ENCODE results near the gene G2E3.
"Not testable (repeated sequence)": the region's sequence is repeated elsewhere in the genome, so short reads cannot be mapped to it uniquely, and the experiment has no call there.

G2E3 gene

GRCh38 chr14:30559638-30560091 lies 707 bp downstream of the G2E3 start:
- no peak for DNase-seq (ENCODE audit: low read depth in 2 of 2)

DNA sequence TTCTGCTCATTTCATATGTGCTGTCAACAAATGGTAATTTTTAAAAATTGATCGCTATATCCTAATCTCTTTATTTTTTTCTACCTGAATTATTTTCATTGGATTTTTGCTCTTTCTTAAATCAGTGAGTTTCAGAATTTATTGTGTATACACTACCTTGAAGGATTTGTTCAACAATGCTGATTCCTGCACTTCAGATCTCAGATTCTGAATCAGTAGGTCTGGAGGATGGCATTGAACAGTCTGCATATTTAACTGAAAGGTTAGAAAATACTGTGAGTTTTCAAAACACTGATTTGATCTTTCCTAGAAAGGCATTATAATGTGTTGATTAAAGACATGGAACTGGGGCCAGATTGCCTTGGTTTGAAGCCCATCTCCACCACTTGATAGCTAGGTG lies 1.6 kb downstream of the G2E3 start:
- no peak for DNase-seq (ENCODE audit: low read depth in 2 of 2)

- no peak for DNase-seq (ENCODE audit: low read depth in 2 of 2)
Observed at GRCh38 chr14:30564235-30564867, 5.4 kb downstream of the G2E3 start.

DNA sequence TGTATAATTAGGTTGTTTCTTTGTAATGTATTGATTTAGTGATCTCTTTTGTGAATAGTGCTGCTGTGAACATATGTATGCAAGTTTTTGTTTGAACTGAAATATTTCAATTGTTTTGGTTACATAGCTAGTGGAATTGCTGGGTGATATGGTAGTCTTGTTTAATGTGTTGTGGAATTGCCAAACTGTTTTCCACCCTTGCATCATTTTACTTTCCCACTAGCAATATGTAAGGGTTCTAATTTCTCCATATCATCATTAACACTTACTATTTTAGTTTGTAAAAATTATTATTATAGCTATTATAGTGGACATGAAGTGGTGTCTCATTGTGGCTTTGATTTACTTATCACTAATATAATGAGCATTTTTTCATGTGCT lies 5.9 kb downstream of the G2E3 start:
- no peak for DNase-seq (ENCODE audit: low read depth in 2 of 2)

- no peak for DNase-seq (ENCODE audit: low read depth in 2 of 2)
Observed at GRCh38 chr14:30569216-30569902, 10.4 kb downstream of the G2E3 start.

DNA sequence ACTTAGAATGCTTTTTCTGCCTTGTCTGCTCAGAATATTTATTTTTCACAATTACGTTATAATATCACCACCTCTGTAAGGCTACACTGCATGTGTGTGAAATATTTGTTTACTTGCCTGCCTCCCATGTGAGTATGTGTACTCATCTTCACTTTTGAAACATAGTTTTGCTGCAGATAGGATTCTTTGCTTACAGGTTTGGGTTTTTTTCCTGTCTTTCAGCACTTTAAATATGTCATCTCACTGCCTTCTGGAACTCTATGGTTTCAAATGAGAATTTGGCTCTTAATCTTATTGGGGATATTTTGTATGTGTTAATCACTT lies 10.9 kb downstream of the G2E3 start:
- no peak for DNase-seq (ENCODE audit: low read depth in 2 of 2)

- no peak for DNase-seq (ENCODE audit: low read depth in 2 of 2)
Observed at GRCh38 chr14:30572237-30572636, 13.3 kb downstream of the G2E3 start.

GRCh38 chr14:30572771-30573170 lies 13.8 kb downstream of the G2E3 start:
- DNase-seq (ENCODE audit: low read depth in 2 of 2), result no peak

DNA sequence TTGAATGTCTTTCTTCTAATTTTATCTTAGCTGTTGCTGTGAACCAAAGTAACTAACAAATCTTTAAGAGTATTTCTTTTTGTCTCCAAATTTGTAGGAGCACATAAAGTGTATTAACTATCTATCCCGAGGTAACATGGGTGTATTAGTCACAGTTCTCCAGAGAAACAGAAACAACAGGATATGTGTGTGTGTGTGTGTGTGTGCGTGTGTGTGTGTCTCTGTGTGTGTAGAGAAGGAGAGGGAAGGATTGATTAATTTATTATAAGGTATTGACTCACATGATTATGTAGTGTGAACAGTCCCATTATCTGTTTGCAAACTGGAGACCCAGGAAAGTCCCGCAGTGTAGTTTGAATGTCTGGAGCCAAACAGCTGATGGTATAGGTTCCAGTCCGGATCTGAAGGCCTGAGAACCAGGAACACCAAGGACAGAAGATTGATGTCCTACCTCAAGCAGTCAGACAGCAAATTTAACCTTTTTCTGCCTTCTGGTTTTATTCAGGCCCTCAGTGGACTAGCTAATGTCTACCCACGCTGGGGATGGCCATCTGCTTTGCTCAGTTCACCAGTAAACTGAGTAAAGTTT lies 14.4 kb downstream of the G2E3 start:
- no peak for DNase-seq (ENCODE audit: low read depth in 2 of 2)

DNA sequence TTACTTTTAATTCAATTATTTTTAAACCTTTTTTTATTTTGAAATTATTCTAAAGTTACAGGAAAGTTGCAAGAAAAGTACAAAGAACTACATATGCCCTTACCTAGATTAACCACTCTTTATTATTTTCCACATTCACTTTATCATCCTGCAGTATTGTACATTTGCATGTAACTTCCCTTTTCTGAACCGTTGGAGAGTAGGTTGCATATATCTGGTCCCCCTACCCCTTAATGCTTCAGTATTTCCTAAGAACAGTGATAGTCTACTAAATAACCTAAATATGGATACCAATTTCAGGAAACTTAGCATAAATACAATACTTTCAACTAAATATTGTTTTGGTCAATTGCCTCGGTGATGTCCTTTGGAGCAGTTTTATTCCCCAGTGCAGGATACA lies 15.0 kb downstream of the G2E3 start:
- DNase-seq (ENCODE audit: low read depth in 2 of 2), result no peak

GRCh38 chr14:30574777-30575176 lies 15.8 kb downstream of the G2E3 start:
- not testable (repeated sequence) for DNase-seq (ENCODE audit: low read depth in 2 of 2)

- not testable (repeated sequence) for DNase-seq (ENCODE audit: low read depth in 2 of 2)
Observed at GRCh38 chr14:30576333-30576732, 17.4 kb downstream of the G2E3 start.

- no peak for DNase-seq (ENCODE audit: low read depth in 2 of 2)
Observed at GRCh38 chr14:30580616-30581282, 21.8 kb downstream of the G2E3 start.

DNA sequence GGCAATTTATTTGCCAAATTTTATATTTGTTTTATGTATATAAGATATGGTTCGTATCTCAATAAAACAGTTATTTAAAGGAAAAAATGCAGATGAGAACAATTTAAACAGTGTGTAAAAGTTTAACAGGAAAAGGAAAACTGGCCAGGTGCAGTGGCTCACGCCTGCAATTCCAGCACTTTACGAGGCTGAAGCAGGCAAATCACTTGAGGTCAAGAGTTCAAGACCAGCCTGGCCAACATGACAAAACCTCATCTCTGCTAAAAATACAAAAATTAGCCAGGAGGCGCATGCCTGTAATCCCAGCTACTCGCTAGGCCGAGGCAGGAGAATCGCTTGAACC lies 22.3 kb downstream of the G2E3 start:
- DNase-seq (ENCODE audit: low read depth in 2 of 2), result no peak

GRCh38 chr14:30582376-30582775 lies 23.4 kb downstream of the G2E3 start:
- no peak for DNase-seq (ENCODE audit: low read depth in 2 of 2)

DNA sequence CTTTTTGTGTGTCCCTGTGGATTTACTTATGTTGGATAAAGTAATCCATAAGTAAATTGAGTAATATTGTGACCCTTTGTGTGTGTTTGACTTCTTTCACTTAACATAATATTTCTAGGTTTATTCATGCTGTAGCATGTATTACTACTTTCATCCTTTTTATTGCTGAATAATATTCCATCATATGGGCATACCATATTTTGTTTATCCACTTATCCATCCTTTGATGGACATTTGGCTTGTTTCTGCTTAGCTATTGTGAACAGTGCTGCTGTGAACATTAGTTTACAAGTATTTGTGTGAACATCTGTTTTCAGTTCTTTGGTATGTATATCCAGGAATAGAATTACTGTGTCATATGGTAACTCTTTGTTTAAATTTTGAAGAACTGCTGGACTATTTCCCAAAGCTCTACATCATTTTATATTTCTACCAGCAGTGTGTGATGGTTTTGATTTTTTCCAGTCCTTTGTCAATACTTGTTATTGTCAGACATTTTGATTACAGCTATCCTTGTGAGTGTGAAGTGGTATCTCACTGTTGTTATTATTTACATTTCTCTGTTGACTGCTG lies 25.2 kb downstream of the G2E3 start:
- DNase-seq (ENCODE audit: low read depth in 2 of 2), result no peak

GRCh38 chr14:30585204-30585603 lies 26.2 kb downstream of the G2E3 start:
- DNase-seq (ENCODE audit: low read depth in 2 of 2), result no peak

DNA sequence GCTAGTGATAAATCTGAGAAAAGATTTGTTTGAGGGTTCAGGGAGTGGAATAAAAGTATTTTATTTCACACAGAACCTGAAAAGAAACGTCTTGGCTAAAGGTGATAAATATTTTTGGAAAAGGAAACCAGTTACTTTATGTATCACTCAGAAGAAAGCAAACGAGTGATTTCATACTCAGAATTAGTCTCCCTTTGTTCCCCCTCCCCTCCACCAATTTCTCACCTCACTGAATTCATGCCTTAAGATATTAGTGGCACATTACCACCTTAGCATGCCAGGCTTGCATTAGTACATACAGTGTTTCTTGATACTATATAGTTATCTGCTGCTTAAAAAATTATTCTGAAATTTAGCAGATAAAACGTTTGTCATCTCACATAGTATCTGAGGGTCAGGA lies 28.2 kb downstream of the G2E3 start:
- DNase-seq (ENCODE audit: low read depth in 2 of 2), result no peak

DNA sequence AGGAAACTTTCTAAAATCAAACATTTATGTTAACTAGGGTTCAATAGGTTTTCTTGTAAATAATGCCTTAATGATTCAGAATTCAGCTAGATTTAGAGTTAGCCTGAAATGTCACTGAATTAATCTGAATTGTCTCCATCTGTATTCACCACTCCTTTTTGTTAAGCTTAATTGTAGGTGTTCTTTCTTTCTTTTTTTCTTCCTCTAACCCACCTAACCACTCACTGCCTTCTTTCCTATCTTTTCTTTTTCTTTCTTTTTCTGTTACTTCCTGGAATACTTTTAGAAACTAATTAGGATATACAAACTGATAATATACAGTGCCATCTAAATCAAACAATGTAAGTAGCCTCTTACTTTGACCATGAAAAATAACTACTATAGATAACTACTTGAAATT lies 29.9 kb downstream of the G2E3 start:
- no peak for DNase-seq (ENCODE audit: low read depth in 2 of 2)

- DNase-seq (ENCODE audit: low read depth in 2 of 2), result no peak
Observed at GRCh38 chr14:30596935-30597334, 38.0 kb downstream of the G2E3 start.

GRCh38 chr14:30597504-30597903 lies 38.5 kb downstream of the G2E3 start:
- no peak for DNase-seq (ENCODE audit: low read depth in 2 of 2)
